ENCODE data around the gene UBE2Z.
"Not testable (repeated sequence)": the region's sequence is repeated elsewhere in the genome, so short reads cannot be mapped to it uniquely, and the experiment has no call there.

The UBE2Z gene

GRCh38 chr17:48904428-48904827, 3.8 kb upstream of the UBE2Z start:
- DNase-seq (ENCODE audit: low read depth) = no peak

GRCh38 chr17:48905987-48906515, 2.2 kb upstream of the UBE2Z start:
- no peak for DNase-seq (ENCODE audit: low read depth)

- no peak for DNase-seq (ENCODE audit: low read depth)
Observed at GRCh38 chr17:48907713-48908046, 527 bp upstream of the UBE2Z start.

- peak; percentile 67 for DNase-seq (ENCODE audit: low read depth)
Observed at GRCh38 chr17:48908853-48909394, 717 bp downstream of the UBE2Z start.

GRCh38 chr17:48909783-48910182, 1.6 kb downstream of the UBE2Z start:
- DNase-seq (ENCODE audit: low read depth) = no peak

- DNase-seq (ENCODE audit: low read depth) = no peak
Observed at GRCh38 chr17:48910370-48910769, 2.2 kb downstream of the UBE2Z start.

GRCh38 chr17:48912476-48912875, 4.3 kb downstream of the UBE2Z start:
- DNase-seq (ENCODE audit: low read depth) = no peak

GRCh38 chr17:48915459-48916282, 7.5 kb downstream of the UBE2Z start:
- no peak for DNase-seq (ENCODE audit: low read depth)

GRCh38 chr17:48925251-48925990, 17.2 kb downstream of the UBE2Z start:
- DNase-seq (ENCODE audit: low read depth) = no peak

- DNase-seq (ENCODE audit: low read depth) = no peak
Observed at GRCh38 chr17:48925991-48926342, 17.8 kb downstream of the UBE2Z start.

- DNase-seq (ENCODE audit: low read depth) = no peak
Observed at GRCh38 chr17:48927978-48928745, 20.0 kb downstream of the UBE2Z start.

GRCh38 chr17:48928876-48929811, 20.9 kb downstream of the UBE2Z start:
- no peak for DNase-seq (ENCODE audit: low read depth)

GRCh38 chr17:48929812-48930165, 21.6 kb downstream of the UBE2Z start:
- DNase-seq (ENCODE audit: low read depth) = no peak

GRCh38 chr17:48930435-48930873, 22.2 kb downstream of the UBE2Z start:
- DNase-seq (ENCODE audit: low read depth) = no peak

- no peak for DNase-seq (ENCODE audit: low read depth)
Observed at GRCh38 chr17:48933035-48933434, 24.8 kb downstream of the UBE2Z start.

GRCh38 chr17:48944515-48945260, 36.5 kb downstream of the UBE2Z start, which contains the start of gene SNF8:
TSS of gene SNF8 (minus strand) at chr17:48944842. CDS start at chr17:48944734, 108 bp downstream.
- peak; percentile 88 for DNase-seq (ENCODE audit: low read depth)

GRCh38 chr17:48945261-48945651, 37.0 kb downstream of the UBE2Z start:
- not testable (repeated sequence) for DNase-seq (ENCODE audit: low read depth)

- DNase-seq (ENCODE audit: low read depth) = no peak
Observed at GRCh38 chr17:48951572-48951971, 43.4 kb downstream of the UBE2Z start.

- DNase-seq (ENCODE audit: low read depth) = no peak
Observed at GRCh38 chr17:48952904-48953303, 44.7 kb downstream of the UBE2Z start.

GRCh38 chr17:48954300-48954755, 46.1 kb downstream of the UBE2Z start:
- no peak for DNase-seq (ENCODE audit: low read depth)
